ENCODE data around the gene MMP19.

Gene MMP19

GRCh38 chr12:55817345-55818139, 25.2 kb downstream of the MMP19 start, which contains the start of the genes ORMDL2 and SARNP:
Gene ORMDL2, plus strand, starts transcription at chr12:55818041. Its CDS starts 959 bp downstream, at chr12:55819000.
Gene SARNP, minus strand, starts transcription at chr12:55817724. Its CDS starts 23 bp downstream, at chr12:55817701.
- Histone ChIP-seq H3K9ac (ENCODE audit: low read length) (peak within 1 kb of the TSS; percentile 95), H3K4me3 (ENCODE audit: low read length) (peak within 1 kb of the TSS; percentile 99), H3K27ac (ENCODE audit: low read length) (peak within 1 kb of the TSS; percentile 67), H3K27me3 (ENCODE audit: low read depth, low read length) (no peaks in the 10 kb centered on the region), H4K20me1 (ENCODE audit: insufficient read depth, low read length) (peaks cover 8% of the 10 kb centered on the region), H3K36me3 (replicated peaks; ENCODE audit: low read depth, low read length) (peaks cover 50% of the 10 kb centered on the region), H3K79me2 (ENCODE audit: low read length) (peaks cover 67% of the 10 kb centered on the region), H3K9me3 (ENCODE audit: insufficient read depth, low read length) (no peaks in the 10 kb centered on the region), H2AFZ (ENCODE audit: low read depth, low read length) (peak within 1 kb of the TSS; percentile 85), H3K4me1 (ENCODE audit: low read length) (peaks cover 17% of the 10 kb centered on the region), H3K4me2 (ENCODE audit: low read length) (peak within 1 kb of the TSS; percentile 99)
- no peak for TF ChIP-seq CTCF (IDR thresholded peaks at IDR 0.05; ENCODE audit: low read depth, low read length)
- TF ChIP-seq EZH2phosphoT487 (IDR thresholded peaks at IDR 0.05; ENCODE audit: low read depth) = no peak

- peak overlapping the region; percentile 95 for H3K9ac ChIP-seq (ENCODE audit: low read length)
- no peak for TF ChIP-seq CTCF (IDR thresholded peaks at IDR 0.05; ENCODE audit: low read depth, low read length)
- no peak for TF ChIP-seq EZH2phosphoT487 (IDR thresholded peaks at IDR 0.05; ENCODE audit: low read depth)
- H3K4me1 ChIP-seq (ENCODE audit: low read length) = peaks cover 17% of the 10 kb centered on the region
- no peaks in the 10 kb centered on the region for H3K27me3 ChIP-seq (ENCODE audit: low read depth, low read length)
- H3K4me2 ChIP-seq (ENCODE audit: low read length) = peak overlapping the region; percentile 67
- no peaks in the 10 kb centered on the region for H3K9me3 ChIP-seq (ENCODE audit: insufficient read depth, low read length)
- H4K20me1 ChIP-seq (ENCODE audit: insufficient read depth, low read length) = peaks cover 14% of the 10 kb centered on the region
- peaks cover 49% of the 10 kb centered on the region for H3K36me3 ChIP-seq (replicated peaks; ENCODE audit: low read depth, low read length)
- peaks cover 73% of the 10 kb centered on the region for H3K79me2 ChIP-seq (ENCODE audit: low read length)
- peak overlapping the region; percentile 71; the same call in 1 of the 2 replicates for H2AFZ ChIP-seq (ENCODE audit: low read depth, low read length)
- H3K27ac ChIP-seq (ENCODE audit: low read length) = peak overlapping the region; percentile 67
- peak overlapping the region; percentile 89 for H3K4me3 ChIP-seq (ENCODE audit: low read length)
Measured at GRCh38 chr12:55816881-55817344, 25.8 kb downstream of the MMP19 start.

- H3K27ac ChIP-seq (ENCODE audit: low read length) = no peak overlapping the region
- no peaks in the 10 kb centered on the region for H3K27me3 ChIP-seq (ENCODE audit: low read depth, low read length)
- no peak overlapping the region for H3K9ac ChIP-seq (ENCODE audit: low read length)
- H3K4me2 ChIP-seq (ENCODE audit: low read length) = peak overlapping the region; percentile 67
- peaks cover 88% of the 10 kb centered on the region for H3K79me2 ChIP-seq (ENCODE audit: low read length)
- no peak overlapping the region for H2AFZ ChIP-seq (ENCODE audit: low read depth, low read length)
- no peak overlapping the region for H3K4me3 ChIP-seq (ENCODE audit: low read length)
- H4K20me1 ChIP-seq (ENCODE audit: insufficient read depth, low read length) = peaks cover 25% of the 10 kb centered on the region
- peaks cover 45% of the 10 kb centered on the region for H3K36me3 ChIP-seq (replicated peaks; ENCODE audit: low read depth, low read length)
- peaks cover 17% of the 10 kb centered on the region for H3K4me1 ChIP-seq (ENCODE audit: low read length)
- no peak for TF ChIP-seq CTCF (IDR thresholded peaks at IDR 0.05; ENCODE audit: low read depth, low read length)
- TF ChIP-seq EZH2phosphoT487 (IDR thresholded peaks at IDR 0.05; ENCODE audit: low read depth) = no peak
- no peaks in the 10 kb centered on the region for H3K9me3 ChIP-seq (ENCODE audit: insufficient read depth, low read length)
Measured at GRCh38 chr12:55815473-55815872, 27.3 kb downstream of the MMP19 start.

- H3K9ac ChIP-seq (ENCODE audit: low read length) = no peak overlapping the region
- H3K36me3 ChIP-seq (replicated peaks; ENCODE audit: low read depth, low read length) = peaks cover 35% of the 10 kb centered on the region
- H3K4me2 ChIP-seq (ENCODE audit: low read length) = no peak overlapping the region
- H3K27me3 ChIP-seq (ENCODE audit: low read depth, low read length) = no peaks in the 10 kb centered on the region
- TF ChIP-seq EZH2phosphoT487 (IDR thresholded peaks at IDR 0.05; ENCODE audit: low read depth) = no peak
- TF ChIP-seq CTCF (IDR thresholded peaks at IDR 0.05; ENCODE audit: low read depth, low read length) = no peak
- H3K27ac ChIP-seq (ENCODE audit: low read length) = no peak overlapping the region
- peaks cover 95% of the 10 kb centered on the region for H3K79me2 ChIP-seq (ENCODE audit: low read length)
- no peak overlapping the region for H3K4me3 ChIP-seq (ENCODE audit: low read length)
- H2AFZ ChIP-seq (ENCODE audit: low read depth, low read length) = no peak overlapping the region
- H3K9me3 ChIP-seq (ENCODE audit: insufficient read depth, low read length) = no peaks in the 10 kb centered on the region
- H4K20me1 ChIP-seq (ENCODE audit: insufficient read depth, low read length) = peaks cover 29% of the 10 kb centered on the region
- peaks cover 17% of the 10 kb centered on the region for H3K4me1 ChIP-seq (ENCODE audit: low read length)
Measured at GRCh38 chr12:55814257-55814656, 28.5 kb downstream of the MMP19 start.

All from OCI-LY3 (cell line).